Type B pancreatic cell (in vitro differentiated cells): ENCODE results near the gene SCN9A. TPM values are rescaled to one million over a fixed set of nuclear protein-coding genes. Genes with fewer than 3 reads are reported as not detected.

ENCODE experiments used
- DNase-seq: peaks from one replicate; pipeline ENCODE4 v3.0.0; 2021; ENCODE audit warnings: mixed read lengths; ENCODE audit not compliant: unreplicated experiment; ENCODE audit errors: extremely low spot score
- H3K27ac Mint-ChIP-seq: 2 replicates; pipeline ENCODE4 v1.8.0; 2021; ENCODE audit warnings: mild to moderate bottlenecking, mixed read lengths
- H3K27me3 Mint-ChIP-seq: 2 replicates; pipeline ENCODE4 v1.8.0; 2021; ENCODE audit warnings: mixed read lengths
- H3K36me3 Mint-ChIP-seq: 2 replicates; pipeline ENCODE4 v1.8.0; 2021; ENCODE audit warnings: mixed read lengths
- H3K4me1 Mint-ChIP-seq: one replicate; pipeline ENCODE4 v1.8.0; 2021; ENCODE audit warnings: mixed read lengths; ENCODE audit not compliant: unreplicated experiment
- H3K4me3 Mint-ChIP-seq: 2 replicates; pipeline ENCODE4 v1.8.0; 2021; ENCODE audit warnings: mild to moderate bottlenecking, mixed read lengths
- H3K9me3 Mint-ChIP-seq: 2 replicates; pipeline ENCODE4 v1.8.0; 2021; ENCODE audit warnings: mixed read lengths
- CTCF ChIP-seq: fragments of 200-600 bp; sonication (generic); conservative IDR thresholded peaks from 2 replicates; pipeline ENCODE4 v1.5.0; 2021; ENCODE audit warnings: antibody characterized with exemption, mild to moderate bottlenecking
- total RNA-seq: library from RNA; stranded (reverse); gene quantifications from 2 replicates; pipeline ENCODE4 v1.2.1, GENCODE V29; 2021; ENCODE audit warnings: low replicate concordance

The SCN9A gene
- total RNA-seq, 1 donor from 2014 or later = 6.2 TPM

GRCh38 chr2:166341426-166341825, 34.3 kb downstream of the SCN9A start:
- H3K27ac Mint-ChIP-seq = no peak overlapping the region
- no peaks in the 10 kb centered on the region for H3K9me3 Mint-ChIP-seq
- no peak overlapping the region for H3K4me3 Mint-ChIP-seq
- DNase-seq = no peak
- TF ChIP-seq CTCF = no peak
- H3K27me3 Mint-ChIP-seq = no peaks in the 10 kb centered on the region
- peaks cover 10% of the 10 kb centered on the region for H3K4me1 Mint-ChIP-seq
- H3K36me3 Mint-ChIP-seq = no peaks in the 10 kb centered on the region

GRCh38 chr2:166338831-166339339, 36.9 kb downstream of the SCN9A start:
- H3K4me3 Mint-ChIP-seq = no peak overlapping the region
- H3K9me3 Mint-ChIP-seq = no peaks in the 10 kb centered on the region
- no peak for TF ChIP-seq CTCF
- H3K4me1 Mint-ChIP-seq = peaks cover 4% of the 10 kb centered on the region
- no peaks in the 10 kb centered on the region for H3K36me3 Mint-ChIP-seq
- no peak overlapping the region for H3K27ac Mint-ChIP-seq
- no peaks in the 10 kb centered on the region for H3K27me3 Mint-ChIP-seq
- DNase-seq = no peak

GRCh38 chr2:166337932-166338331, 37.8 kb downstream of the SCN9A start:
- H3K4me1 Mint-ChIP-seq = peaks cover 4% of the 10 kb centered on the region
- H3K9me3 Mint-ChIP-seq = no peaks in the 10 kb centered on the region
- no peaks in the 10 kb centered on the region for H3K36me3 Mint-ChIP-seq
- no peak overlapping the region for H3K4me3 Mint-ChIP-seq
- TF ChIP-seq CTCF = no peak
- no peaks in the 10 kb centered on the region for H3K27me3 Mint-ChIP-seq
- H3K27ac Mint-ChIP-seq = no peak overlapping the region
- no peak for DNase-seq

- no peak for DNase-seq
- H3K4me1 Mint-ChIP-seq = no peaks in the 10 kb centered on the region
- TF ChIP-seq CTCF = no peak
- H3K27me3 Mint-ChIP-seq = no peaks in the 10 kb centered on the region
- no peaks in the 10 kb centered on the region for H3K36me3 Mint-ChIP-seq
- H3K4me3 Mint-ChIP-seq = no peak overlapping the region
- H3K27ac Mint-ChIP-seq = no peak overlapping the region
- no peaks in the 10 kb centered on the region for H3K9me3 Mint-ChIP-seq
Observed at GRCh38 chr2:166335284-166335683, 40.5 kb downstream of the SCN9A start.

GRCh38 chr2:166334805-166335204, 40.9 kb downstream of the SCN9A start:
- Mint-ChIP-seq H3K4me3 (no peak overlapping the region), H3K27ac (no peak overlapping the region), H3K27me3 (no peaks in the 10 kb centered on the region), H3K4me1 (no peaks in the 10 kb centered on the region), H3K9me3 (no peaks in the 10 kb centered on the region), H3K36me3 (no peaks in the 10 kb centered on the region)
- no peak for TF ChIP-seq CTCF
- DNase-seq = no peak

- DNase-seq = no peak
- H3K36me3 Mint-ChIP-seq = no peaks in the 10 kb centered on the region
- no peak for TF ChIP-seq CTCF
- no peaks in the 10 kb centered on the region for H3K9me3 Mint-ChIP-seq
- no peak overlapping the region for H3K4me3 Mint-ChIP-seq
- no peaks in the 10 kb centered on the region for H3K27me3 Mint-ChIP-seq
- H3K4me1 Mint-ChIP-seq = no peaks in the 10 kb centered on the region
- H3K27ac Mint-ChIP-seq = no peak overlapping the region
Observed at GRCh38 chr2:166333801-166334200, 41.9 kb downstream of the SCN9A start.
